Stimulated activated CD4-positive, alpha-beta T cell treated with anti-CD3 and anti-CD28 coated beads, Interleukin-2, amount 100 ng/mL, for 48 hours (primary cell): Measurements from ENCODE around the gene SYNE3.

ENCODE experiments used
- DNase-seq, 2 donors: peaks; one replicate each; pipeline ENCODE4 v3.0.0-alpha.2; 2020

The SYNE3 gene

GRCh38 chr14:95503365-95504134, 12.9 kb downstream of the SYNE3 start:
- no peak for DNase-seq

- DNase-seq, result no peak
These were observed 14.0 kb downstream of the SYNE3 start for GRCh38 chr14:95502381-95502950.

GRCh38 chr14:95500772-95501401, 15.6 kb downstream of the SYNE3 start:
- DNase-seq, result no peak

GRCh38 chr14:95500201-95500681, 16.2 kb downstream of the SYNE3 start:
- DNase-seq, result no peak

- DNase-seq, result no peak
These were observed 17.1 kb downstream of the SYNE3 start for GRCh38 chr14:95499354-95499750.

GRCh38 chr14:95498622-95499353, 17.7 kb downstream of the SYNE3 start:
- DNase-seq, result no peak

- DNase-seq, result no peak
These were observed 18.9 kb downstream of the SYNE3 start for GRCh38 chr14:95497561-95498011.

DNA sequence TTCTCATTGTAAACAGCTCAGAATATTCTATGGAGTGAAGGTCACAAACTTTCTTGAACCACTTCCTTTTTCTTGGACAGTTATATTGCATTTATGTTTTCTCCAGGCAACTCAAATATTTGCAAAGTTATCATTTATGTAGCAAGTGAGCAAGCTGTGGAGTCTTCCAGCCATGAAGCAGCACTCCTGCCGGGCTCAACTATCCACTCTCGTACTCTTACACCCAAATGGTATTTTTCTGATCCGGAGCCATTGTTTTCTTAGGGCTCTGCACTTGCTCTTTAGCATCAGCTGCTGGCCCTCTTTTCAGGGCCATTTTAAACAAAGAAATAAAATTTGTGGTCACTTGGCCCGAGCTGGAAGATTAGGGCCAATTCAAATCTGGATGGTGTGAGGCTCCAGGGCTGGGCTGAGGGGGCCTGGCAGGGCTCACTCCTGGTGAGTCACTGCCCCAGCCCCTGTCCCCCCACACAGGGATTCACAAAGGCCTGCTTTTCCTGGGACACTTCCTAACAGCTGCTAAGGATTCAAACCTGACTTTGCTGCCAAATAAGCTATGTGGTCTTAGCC, 19.7 kb downstream of the SYNE3 start:
- DNase-seq, result no peak

GRCh38 chr14:95496111-95496681, 20.3 kb downstream of the SYNE3 start:
- no peak for DNase-seq

GRCh38 chr14:95495538-95496025, 20.9 kb downstream of the SYNE3 start:
- no peak for DNase-seq

GRCh38 chr14:95495076-95495475, 21.4 kb downstream of the SYNE3 start:
- DNase-seq, result no peak

- no peak for DNase-seq
These were observed 22.0 kb downstream of the SYNE3 start for GRCh38 chr14:95494456-95494855.

DNA sequence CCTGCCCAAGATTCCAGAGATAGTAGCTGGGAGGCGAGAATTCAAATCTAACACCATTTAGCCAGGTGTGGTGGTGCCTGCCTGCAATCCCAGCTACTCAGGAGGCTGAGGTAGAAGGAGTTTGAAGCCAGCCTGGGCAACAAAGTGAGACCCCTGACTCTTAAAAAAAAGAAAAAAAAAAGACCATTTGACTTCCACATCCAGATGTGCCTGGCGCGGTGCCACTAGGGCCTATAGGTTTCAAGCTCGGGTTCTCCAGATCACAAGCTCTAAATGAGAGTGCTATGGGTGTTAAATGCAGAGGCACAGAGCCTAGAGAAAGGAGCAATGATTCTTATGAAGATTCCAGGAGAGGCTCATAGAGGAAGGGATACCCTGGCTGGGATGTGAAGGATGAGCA, 22.5 kb downstream of the SYNE3 start:
- DNase-seq, result no peak

DNA sequence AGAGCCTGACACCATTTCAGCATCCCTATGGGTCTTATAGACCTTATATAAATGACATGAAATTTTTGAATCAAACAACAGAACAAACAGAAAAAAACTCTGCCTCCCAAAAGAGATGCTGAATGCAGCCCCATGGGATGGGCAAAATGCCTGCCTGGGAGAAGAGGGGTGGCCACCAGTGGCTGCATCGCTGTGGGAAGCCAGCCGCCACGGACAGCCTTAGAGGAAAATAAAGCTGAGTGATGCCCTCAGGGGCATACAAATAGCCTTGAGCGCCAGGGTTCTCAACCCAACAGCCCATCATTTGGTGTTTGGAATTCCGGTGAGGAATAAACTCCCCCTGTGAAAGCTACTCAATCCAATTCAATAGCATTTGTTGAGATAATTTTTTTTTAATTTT, 22.9 kb downstream of the SYNE3 start:
- no peak for DNase-seq

GRCh38 chr14:95491936-95492608, 24.4 kb downstream of the SYNE3 start:
- DNase-seq, result no peak

- no peak for DNase-seq
These were observed 25.6 kb downstream of the SYNE3 start for GRCh38 chr14:95490727-95491451.

- no peak for DNase-seq
These were observed 26.3 kb downstream of the SYNE3 start for GRCh38 chr14:95490138-95490509.

GRCh38 chr14:95489214-95490137, 27.0 kb downstream of the SYNE3 start:
- DNase-seq, result no peak

DNA sequence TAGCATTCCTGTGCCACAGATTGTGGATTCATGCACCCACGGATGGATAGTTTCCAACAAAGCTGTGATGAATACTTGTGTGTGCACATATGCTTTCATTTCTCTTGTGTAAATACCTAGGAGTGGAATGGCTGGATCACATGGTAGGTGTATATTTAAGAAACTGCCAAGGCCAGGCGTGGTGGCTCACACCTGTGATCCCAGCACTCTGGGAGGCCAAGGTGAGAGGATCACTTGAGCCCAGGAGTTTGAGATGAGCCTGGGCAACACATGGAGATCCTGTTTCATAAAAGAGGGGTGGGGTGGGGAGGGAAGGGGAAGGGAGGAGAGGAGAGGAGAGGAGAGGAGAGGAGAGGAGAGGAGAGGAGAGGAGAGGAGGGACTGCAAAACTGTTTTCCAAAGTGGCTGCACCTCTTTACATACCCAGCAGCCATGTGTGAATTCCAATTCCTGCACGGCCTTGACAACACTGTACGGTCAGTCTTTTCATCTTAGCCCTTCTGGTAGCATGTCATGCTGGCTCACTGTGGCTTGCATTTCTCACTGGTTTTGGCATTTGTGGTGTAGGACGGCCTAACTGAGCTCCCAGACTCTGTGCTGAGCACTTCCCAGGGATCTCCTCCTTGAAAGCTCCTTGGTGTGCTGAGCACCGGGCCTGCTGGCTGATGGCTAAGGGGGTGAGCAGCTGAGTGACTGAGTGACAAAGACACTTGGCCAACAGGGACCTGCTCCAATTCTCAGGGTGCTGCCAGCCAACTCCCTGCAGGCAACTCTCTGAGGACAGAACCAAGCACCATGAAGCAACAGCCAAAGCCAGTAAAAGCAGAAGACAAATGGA, 27.9 kb downstream of the SYNE3 start:
- DNase-seq, result no peak
